HG02678 (cell line): ENCODE results near the gene MAT2A.
"Not testable (repeated sequence)": the region's sequence is repeated elsewhere in the genome, so short reads cannot be mapped to it uniquely, and the experiment has no call there.

Experiments
- ATAC-seq: cut with Tn5 transposase; IDR thresholded peaks from one replicate; pipeline ENCODE4 v1.9.1; 2021; ENCODE audit warnings: mild to moderate bottlenecking, moderate library complexity; ENCODE audit not compliant: unreplicated experiment

The MAT2A gene

GRCh38 chr2:85523903-85524335 is 15.0 kb upstream of the MAT2A start:
- ATAC-seq: no peak

GRCh38 chr2:85524336-85524908 is 14.5 kb upstream of the MAT2A start:
- ATAC-seq: no peak

GRCh38 chr2:85525029-85525428 is 13.9 kb upstream of the MAT2A start:
- no peak for ATAC-seq

GRCh38 chr2:85525567-85525966 is 13.4 kb upstream of the MAT2A start:
- no peak for ATAC-seq

GRCh38 chr2:85527787-85528186 is 11.2 kb upstream of the MAT2A start:
- no peak for ATAC-seq

- ATAC-seq: no peak
Measured at GRCh38 chr2:85528355-85528754, 10.6 kb upstream of the MAT2A start.

GRCh38 chr2:85529809-85530208 is 9.2 kb upstream of the MAT2A start:
- ATAC-seq: no peak

- ATAC-seq: no peak
Measured at GRCh38 chr2:85531589-85531988, 7.4 kb upstream of the MAT2A start.

- ATAC-seq: no peak
Measured at GRCh38 chr2:85534099-85534498, 4.9 kb upstream of the MAT2A start.

GRCh38 chr2:85534881-85535280 is 4.1 kb upstream of the MAT2A start:
- no peak for ATAC-seq

GRCh38 chr2:85536479-85536878 is 2.5 kb upstream of the MAT2A start:
- ATAC-seq: no peak

GRCh38 chr2:85537600-85538506 is 1.1 kb upstream of the MAT2A start:
- ATAC-seq: no peak

- ATAC-seq: peak; percentile 29
Measured at GRCh38 chr2:85539361-85540132, 579 bp downstream of the MAT2A start.

- no peak for ATAC-seq
Measured at GRCh38 chr2:85540133-85540648, 1.2 kb downstream of the MAT2A start.

GRCh38 chr2:85541262-85541661 is 2.3 kb downstream of the MAT2A start:
- no peak for ATAC-seq

- ATAC-seq: no peak
Measured at GRCh38 chr2:85541753-85542457, 2.9 kb downstream of the MAT2A start.

GRCh38 chr2:85542777-85543176 is 3.8 kb downstream of the MAT2A start:
- no peak for ATAC-seq

GRCh38 chr2:85544254-85544691 is 5.3 kb downstream of the MAT2A start:
- not testable (repeated sequence) for ATAC-seq

- not testable (repeated sequence) for ATAC-seq
Measured at GRCh38 chr2:85544915-85545779, 6.2 kb downstream of the MAT2A start.

- ATAC-seq: no peak
Measured at GRCh38 chr2:85545780-85546240, 6.8 kb downstream of the MAT2A start.
